Upper lobe of left lung (tissue), 6 donors: Measurements from ENCODE around the gene RHOV. TPM values are rescaled to one million over a fixed set of nuclear protein-coding genes. Genes with fewer than 3 reads are reported as not detected.
A peak's percentile ranks its signal among the peaks of the same experiment; 100 is the strongest.

Source experiments
- ATAC-seq, 2 donors: fragments of 200-7000 bp; cut with Tn5 transposase; one replicate each; pipeline ENCODE4 v1.9.1; 2022; ENCODE audit warnings: mild to moderate bottlenecking in 2 of 2, moderate library complexity in 2 of 2; ENCODE audit not compliant: low FRiP score in 2 of 2
- DNase-seq, 2 donors: peaks; one replicate each; pipeline ENCODE4 v3.0.0-alpha.2; 2019 to 2020
- H3K27ac ChIP-seq, 4 donors: fragments of 200-600 bp; sonication (generic); one replicate each; pipeline ENCODE4 v1.5.1; 2016 to 2019
- H3K27me3 ChIP-seq, 4 donors: fragments of 200-600 bp; sonication (generic); one replicate each; pipeline ENCODE4 v1.5.1; 2017 to 2019
- H3K36me3 ChIP-seq, 4 donors: fragments of 200-600 bp; sonication (generic); one replicate each; pipeline ENCODE4 v1.5.1; 2016 to 2019
- H3K4me1 ChIP-seq, 4 donors: fragments of 200-600 bp; sonication (generic); one replicate each; pipeline ENCODE4 v1.5.1; 2018 to 2019
- H3K4me3 ChIP-seq, 4 donors: fragments of 200-600 bp; sonication (generic); one replicate each; pipeline ENCODE4 v1.5.1; 2017 to 2019; ENCODE audit warnings: mild to moderate bottlenecking in 2 of 4, moderate library complexity in 1 of 4
- H3K9me3 ChIP-seq, 4 donors: fragments of 200-600 bp; sonication (generic); one replicate each; pipeline ENCODE4 v1.5.1; 2018 to 2019
- CTCF ChIP-seq, 6 experiments: fragments of 450-650 bp in 4 of 6; fragments of 200-600 bp in 2 of 6; sonication (generic) in 2 of 6; IDR thresholded peaks; one replicate each; pipeline ENCODE4 v1.5.1; 2016 to 2019; ENCODE audit warnings: antibody characterized with exemption in 6 of 6
- EP300 ChIP-seq, 4 donors: sonication (generic); formaldehyde crosslinking; IDR thresholded peaks; one replicate each; pipeline ENCODE4 v1.5.1; 2017; ENCODE audit warnings: antibody characterized with exemption in 4 of 4, control low read depth in 2 of 4
- POLR2A ChIP-seq, 4 donors: fragments of 450-650 bp; IDR thresholded peaks; one replicate each; pipeline ENCODE4 v1.5.1; 2016 to 2017; ENCODE audit warnings: antibody characterized with exemption in 4 of 4, mild to moderate bottlenecking in 2 of 4
- POLR2AphosphoS5 ChIP-seq, 2 donors: sonication (generic); formaldehyde crosslinking; IDR thresholded peaks; one replicate each; pipeline ENCODE4 v1.5.1; 2017; ENCODE audit warnings: antibody characterized with exemption in 2 of 2
- WGBS, 2 donors: methylation state at CpG; one replicate each; pipeline ENCODE4 v1.1.5; 2017 to 2018; 5-methylcytosine and 5-hydroxymethylcytosine counted together
- total RNA-seq, 6 donors: library from RNA; depleted of rRNA in 4 of 6; stranded (reverse); fragments of >200 nt in 4 of 6; gene quantifications; one replicate each; pipeline versions ENCODE4 v1.1.0 to v1.2.1, GENCODE V29; 2016 to 2021
- donor health status: DM: no; HTN: no; CAD: no; lungs with moderate emphysema.
- donor health status: DM: no; HTN: yes; CAD: no; lungs with severe emphysema.

The RHOV gene
- total RNA-seq, 6 donors from 2014 or later, result 0.46 to 2.1 (median 0.77) TPM; not detected in 3

GRCh38 chr15:40918799-40919392 is 44.9 kb upstream of the RHOV start:
- no peaks in the 10 kb centered on the region for H3K9me3 ChIP-seq
- H3K36me3 ChIP-seq, result no peaks in the 10 kb centered on the region
- peaks cover 22 to 49% (median 36%) of the 10 kb centered on the region in 4 donors for H3K4me1 ChIP-seq
- ATAC-seq, result peak; percentile 9 to 13
- 50 to 62% methylated on average over 6 to 19 of the region's 19 CpGs for WGBS, 2 donors
- H3K27me3 ChIP-seq, result no peaks in the 10 kb centered on the region
- peak overlapping the region; percentile 77 to 89 (median 78) for H3K27ac ChIP-seq
- peak in 1 of 2 donors; percentile 56 for DNase-seq
- H3K4me3 ChIP-seq, result no peak overlapping the region
- no peak for TF ChIP-seq EP300 (IDR thresholded peaks at IDR 0.05)
- TF ChIP-seq POLR2A (IDR thresholded peaks at IDR 0.05), result no peak
- TF ChIP-seq POLR2AphosphoS5 (IDR thresholded peaks at IDR 0.05), result peak in 1 of 2 donors; percentile 44
- no peak for TF ChIP-seq CTCF (IDR thresholded peaks at IDR 0.05)

GRCh38 chr15:40918146-40918798 is 44.2 kb upstream of the RHOV start:
- Histone ChIP-seq H3K4me1 (peaks cover 22 to 49% (median 36%) of the 10 kb centered on the region in 4 donors), H3K36me3 (no peaks in the 10 kb centered on the region), H3K4me3 (no peak overlapping the region), H3K27ac (peak overlapping the region; percentile 77 to 89 (median 78)), H3K9me3 (no peaks in the 10 kb centered on the region), H3K27me3 (no peaks in the 10 kb centered on the region)
- WGBS, 2 donors, result 43 to 68% methylated on average over 6 to 13 of the region's 15 CpGs
- peak; percentile 55 to 75 for DNase-seq
- TF ChIP-seq POLR2AphosphoS5 (IDR thresholded peaks at IDR 0.05) (peak; percentile 9 to 44), EP300 (IDR thresholded peaks at IDR 0.05) (no peak)
- ATAC-seq, result peak in 1 of 2 donors; percentile 65

GRCh38 chr15:40917585-40917984 is 43.6 kb upstream of the RHOV start:
- Histone ChIP-seq H3K9me3 (no peaks in the 10 kb centered on the region), H3K27ac (peak overlapping the region; percentile 77 to 89 (median 78)), H3K4me3 (no peak overlapping the region), H3K36me3 (no peaks in the 10 kb centered on the region), H3K27me3 (no peaks in the 10 kb centered on the region), H3K4me1 (peaks cover 20 to 45% (median 34%) of the 10 kb centered on the region in 4 donors)
- no peak for ATAC-seq
- DNase-seq, result no peak
- 69 to 85% methylated on average over 4 to 7 of the region's 11 CpGs for WGBS, 2 donors
- TF ChIP-seq POLR2A (IDR thresholded peaks at IDR 0.05), result no peak
- peak in 1 of 6 experiments; percentile 7 for TF ChIP-seq CTCF (IDR thresholded peaks at IDR 0.05)
- no peak for TF ChIP-seq POLR2AphosphoS5 (IDR thresholded peaks at IDR 0.05)
- TF ChIP-seq EP300 (IDR thresholded peaks at IDR 0.05), result no peak

GRCh38 chr15:40915679-40916078 is 41.6 kb upstream of the RHOV start:
- H3K4me1 ChIP-seq, result peaks cover 19 to 47% (median 39%) of the 10 kb centered on the region in 4 donors
- no peak overlapping the region for H3K4me3 ChIP-seq
- H3K27ac ChIP-seq, result peak overlapping the region; percentile 18 to 89 (median 65)
- no peaks in the 10 kb centered on the region for H3K36me3 ChIP-seq
- ATAC-seq (no peak), DNase-seq (no peak)
- 60% methylated on average over 6 of the region's 6 CpGs; no CpG with 5 or more reads in 1 of the 2 donors for WGBS, 2 donors
- no peak for TF ChIP-seq POLR2AphosphoS5 (IDR thresholded peaks at IDR 0.05)
- TF ChIP-seq POLR2A (IDR thresholded peaks at IDR 0.05), result no peak
- no peak for TF ChIP-seq EP300 (IDR thresholded peaks at IDR 0.05)
- no peak for TF ChIP-seq CTCF (IDR thresholded peaks at IDR 0.05)
- H3K9me3 ChIP-seq, result no peaks in the 10 kb centered on the region
- H3K27me3 ChIP-seq, result no peaks in the 10 kb centered on the region

GRCh38 chr15:40915116-40915661 is 41.2 kb upstream of the RHOV start:
- H3K27ac ChIP-seq, result peak overlapping the region; percentile 18 to 89 (median 65)
- no peaks in the 10 kb centered on the region for H3K36me3 ChIP-seq
- DNase-seq, result no peak
- ATAC-seq, result no peak
- 47 to 77% methylated on average over 9 to 12 of the region's 12 CpGs for WGBS, 2 donors
- peaks cover 22 to 52% (median 44%) of the 10 kb centered on the region in 4 donors for H3K4me1 ChIP-seq
- no peaks in the 10 kb centered on the region for H3K9me3 ChIP-seq
- no peaks in the 10 kb centered on the region for H3K27me3 ChIP-seq
- TF ChIP-seq CTCF (IDR thresholded peaks at IDR 0.05) (no peak), POLR2AphosphoS5 (IDR thresholded peaks at IDR 0.05) (no peak), POLR2A (IDR thresholded peaks at IDR 0.05) (no peak), EP300 (IDR thresholded peaks at IDR 0.05) (no peak)
- H3K4me3 ChIP-seq, result no peak overlapping the region
